Activated CD4-positive, alpha-beta T cell treated with anti-CD3 and anti-CD28 coated beads, Interleukin-10, Interleukin-2, amounts not matched to agents 100 ng/mL and 50 ng/mL, durations not matched to agents 16 hours and 8 hours (primary cell): Measurements from ENCODE around the gene CFAP74.
"Not testable (repeated sequence)": the region's sequence is repeated elsewhere in the genome, so short reads cannot be mapped to it uniquely, and the experiment has no call there.

ENCODE experiments used
- DNase-seq: peaks from one replicate; pipeline ENCODE4 v3.0.0-alpha.2; 2020

CFAP74 gene

DNA sequence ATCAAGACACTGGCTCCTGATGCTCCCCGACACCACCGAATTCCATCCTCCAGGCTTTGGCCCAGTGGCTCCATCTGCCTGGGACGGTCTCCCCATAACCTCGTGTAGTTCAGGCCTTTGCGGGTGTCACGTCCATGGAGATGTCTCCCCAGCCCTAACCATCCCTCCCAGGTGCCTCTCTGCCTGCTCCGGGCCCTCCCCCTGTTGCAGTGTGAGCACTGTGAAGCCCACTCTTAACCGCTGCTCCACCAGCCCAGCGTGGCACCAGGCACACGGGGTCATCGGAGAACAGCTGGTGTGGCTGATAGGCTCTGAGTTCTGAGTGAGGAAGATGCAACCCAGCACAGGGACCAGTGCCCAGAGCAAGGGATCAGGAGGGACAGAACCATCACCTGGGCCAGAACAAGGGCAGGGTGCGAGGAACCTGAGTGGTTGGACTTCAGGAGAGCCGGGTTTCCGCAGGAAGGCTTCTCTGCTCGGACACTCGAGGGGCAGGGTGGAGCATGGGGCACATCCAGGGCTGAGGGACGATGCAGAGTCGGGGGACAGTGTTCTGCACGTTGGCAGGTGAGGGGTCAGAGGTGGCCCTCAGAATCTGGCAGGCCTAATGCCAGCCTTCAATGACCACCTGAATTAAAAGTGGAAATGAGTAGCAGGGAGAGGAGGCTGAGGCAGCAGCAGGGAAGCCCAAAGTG, 110.1 kb downstream of the CFAP74 start:
- DNase-seq = no peak

- no peak for DNase-seq
These were observed 110.8 kb downstream of the CFAP74 start for GRCh38 chr1:1892763-1893120.

DNA sequence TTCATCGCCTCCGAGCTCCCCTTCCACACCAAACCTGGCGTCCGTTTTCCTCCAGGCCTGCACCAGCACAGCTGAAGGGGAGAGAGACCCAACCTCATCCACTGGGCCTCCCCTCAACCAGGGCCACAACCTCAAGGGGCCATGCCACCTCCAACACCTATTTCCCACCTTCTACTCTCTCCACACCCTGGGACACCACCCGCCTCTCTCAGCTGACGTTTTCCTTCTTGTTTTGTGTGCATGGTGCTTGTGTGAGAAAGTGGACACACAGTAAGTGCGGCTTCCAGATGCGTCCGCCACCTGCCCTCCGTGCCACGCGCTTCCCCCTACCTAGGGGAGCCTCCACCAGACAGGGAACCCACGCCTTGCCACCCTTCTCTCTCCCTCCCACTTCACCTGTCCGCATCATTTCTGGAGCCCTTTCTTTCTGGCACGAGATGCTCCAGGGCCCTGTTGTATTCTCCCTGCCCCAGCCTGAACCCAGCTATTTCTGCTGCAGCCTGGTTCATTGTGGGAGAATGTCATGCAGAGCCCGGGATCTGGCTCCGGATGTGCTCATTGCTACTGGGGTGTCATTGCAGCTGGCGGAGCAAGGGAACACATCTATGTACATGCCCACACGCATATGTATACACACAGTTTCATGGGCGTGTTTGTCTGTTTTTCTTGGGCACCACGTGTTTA, 111.4 kb downstream of the CFAP74 start:
- DNase-seq = no peak

DNA sequence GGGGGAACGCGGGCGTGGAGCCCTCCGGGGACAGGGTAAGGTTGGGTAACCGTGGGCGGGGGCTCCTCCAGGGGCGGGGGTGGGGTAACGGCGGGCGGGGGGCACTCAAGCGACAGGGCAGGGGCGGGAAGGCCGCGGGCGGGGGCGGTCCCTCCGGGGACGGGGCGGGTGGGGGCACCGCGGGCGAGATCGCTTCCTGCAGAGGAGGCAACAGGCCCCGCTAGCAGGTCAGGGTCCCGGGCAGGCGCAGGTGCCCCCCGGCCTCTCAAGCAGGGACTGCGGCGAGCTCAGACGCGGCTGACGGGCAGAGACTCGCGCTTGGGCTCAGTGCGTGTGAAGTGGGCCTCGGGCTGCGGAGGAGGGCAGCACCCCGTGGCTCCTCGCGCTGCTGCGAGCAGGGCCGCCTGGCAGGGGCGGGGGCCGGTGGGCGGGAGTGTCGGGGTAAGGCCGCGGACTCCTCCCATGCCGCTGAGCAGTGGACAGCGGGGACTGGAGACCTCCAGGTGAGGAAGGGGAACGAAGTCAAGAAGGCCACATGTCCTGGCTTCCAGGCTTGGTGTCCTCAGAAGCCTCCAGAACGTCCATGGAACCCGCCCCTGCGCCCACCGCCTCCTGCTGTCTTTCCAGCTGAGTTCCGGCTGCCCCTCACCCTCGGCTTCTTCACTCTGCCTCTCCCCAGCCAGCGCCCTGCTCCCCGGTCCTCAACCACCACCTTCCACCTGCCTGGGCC, 112.1 kb downstream of the CFAP74 start:
- peak; percentile 79 for DNase-seq

DNA sequence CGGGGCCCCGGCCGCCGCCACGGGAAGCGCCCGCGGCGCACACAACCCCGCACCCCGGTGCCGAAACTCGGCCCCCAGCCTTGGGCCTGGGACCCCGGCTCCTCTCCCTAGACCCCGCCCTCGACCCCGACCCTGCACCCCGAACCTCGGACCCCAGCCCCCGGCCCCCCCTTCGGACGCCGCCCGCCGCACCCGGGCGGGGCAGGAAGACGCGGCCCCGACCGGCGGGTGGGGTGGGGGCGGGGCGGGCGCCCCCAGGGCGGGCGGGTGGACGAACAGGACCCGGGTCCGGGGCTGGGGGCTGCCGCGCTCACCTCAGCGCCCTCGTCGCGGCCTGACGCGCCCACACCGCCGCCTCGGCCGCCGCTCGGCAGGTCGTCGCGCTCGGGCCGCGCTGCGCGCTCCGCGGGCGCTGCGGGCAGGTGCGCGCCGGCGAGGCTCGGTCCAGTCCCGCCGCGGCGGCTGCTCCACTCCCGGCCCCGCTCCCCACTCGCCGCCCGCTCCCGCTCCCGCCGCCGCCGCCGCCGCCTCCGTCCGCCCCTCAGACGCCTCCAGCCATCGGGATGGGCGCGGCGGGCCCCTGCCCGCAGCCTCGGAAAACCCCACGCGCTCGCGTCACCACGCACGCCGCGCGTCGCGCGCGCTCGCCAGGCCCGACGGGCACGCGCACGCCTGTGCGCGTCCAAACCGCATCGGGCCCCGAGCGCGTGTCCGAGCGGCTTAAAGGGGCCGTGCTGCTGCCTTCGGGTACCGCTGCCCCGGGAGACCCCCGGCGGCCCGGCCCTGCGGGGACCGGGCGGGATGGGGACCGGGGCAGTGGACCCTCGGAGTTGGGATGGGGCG, 112.9 kb downstream of the CFAP74 start, which contains the start of gene GNB1:
Gene GNB1 (minus strand): TSS at position 582 of the 843 bp plus-strand sequence. CDS start 65,634 bp downstream, outside the sequence.
- DNase-seq = peak; percentile 92

DNA sequence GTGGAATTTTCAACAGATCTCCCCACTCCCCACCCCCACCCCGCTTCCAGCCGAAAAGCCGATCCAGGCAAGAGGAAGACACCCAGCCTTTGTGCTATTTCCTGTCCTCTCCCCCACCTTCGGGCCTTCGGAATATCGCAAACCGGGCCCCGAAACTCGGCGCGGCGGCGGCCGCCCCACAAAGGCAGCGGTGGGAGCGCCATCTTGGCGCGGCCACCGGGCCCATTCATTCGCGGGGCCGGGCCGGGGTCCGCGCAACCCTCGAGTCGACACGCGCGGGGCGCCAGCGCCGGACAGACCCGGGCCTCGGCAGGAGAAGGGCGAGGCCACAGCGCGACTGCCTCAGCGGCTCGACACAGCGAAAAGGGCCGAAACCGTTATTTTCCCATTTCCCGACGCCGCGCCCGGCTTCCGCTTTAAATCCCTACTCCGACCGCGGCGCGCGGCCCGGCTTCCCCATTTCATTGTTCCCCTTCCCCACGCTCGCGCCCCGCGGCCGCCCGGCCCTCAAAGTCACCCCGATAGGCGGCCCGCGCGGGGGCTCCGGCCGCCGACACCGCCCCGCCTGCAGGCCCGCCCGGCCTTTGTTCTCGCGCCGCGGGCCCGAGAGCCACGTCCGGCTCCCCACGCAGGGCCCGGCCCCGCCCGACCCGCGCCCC, 113.6 kb downstream of the CFAP74 start:
- DNase-seq = peak; percentile 51

DNA sequence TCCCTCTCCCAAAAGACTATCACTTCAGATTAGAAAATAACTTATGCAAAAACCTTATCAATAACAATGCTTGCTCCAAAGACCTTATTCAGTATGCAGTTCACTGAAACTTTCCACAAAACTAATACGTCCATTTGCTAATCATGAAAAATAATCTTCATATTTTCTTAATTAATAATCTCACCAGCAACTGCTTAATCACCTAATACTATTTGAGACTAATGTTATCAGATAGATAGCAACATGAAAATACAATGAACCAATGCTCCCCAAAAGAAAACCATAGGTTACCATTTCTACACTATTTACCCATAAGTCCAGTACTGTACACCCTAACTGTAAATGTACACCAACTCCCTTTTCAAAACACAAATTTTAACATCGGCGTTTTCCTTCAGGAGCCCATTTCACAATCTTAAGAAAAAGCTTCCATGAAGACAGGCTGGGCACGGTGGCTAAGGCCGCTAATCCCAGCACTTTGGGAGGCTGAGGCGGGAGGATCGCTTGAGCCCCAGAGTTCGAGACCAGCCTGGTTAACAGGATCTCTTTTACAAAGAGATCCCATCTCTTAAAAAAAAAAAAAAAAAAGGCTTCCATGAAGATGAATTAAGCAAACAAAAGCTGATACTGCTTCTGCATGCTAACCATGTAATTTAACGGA, 114.4 kb downstream of the CFAP74 start:
- no peak for DNase-seq

GRCh38 chr1:1883890-1884289, 119.7 kb downstream of the CFAP74 start:
- DNase-seq = not testable (repeated sequence)

DNA sequence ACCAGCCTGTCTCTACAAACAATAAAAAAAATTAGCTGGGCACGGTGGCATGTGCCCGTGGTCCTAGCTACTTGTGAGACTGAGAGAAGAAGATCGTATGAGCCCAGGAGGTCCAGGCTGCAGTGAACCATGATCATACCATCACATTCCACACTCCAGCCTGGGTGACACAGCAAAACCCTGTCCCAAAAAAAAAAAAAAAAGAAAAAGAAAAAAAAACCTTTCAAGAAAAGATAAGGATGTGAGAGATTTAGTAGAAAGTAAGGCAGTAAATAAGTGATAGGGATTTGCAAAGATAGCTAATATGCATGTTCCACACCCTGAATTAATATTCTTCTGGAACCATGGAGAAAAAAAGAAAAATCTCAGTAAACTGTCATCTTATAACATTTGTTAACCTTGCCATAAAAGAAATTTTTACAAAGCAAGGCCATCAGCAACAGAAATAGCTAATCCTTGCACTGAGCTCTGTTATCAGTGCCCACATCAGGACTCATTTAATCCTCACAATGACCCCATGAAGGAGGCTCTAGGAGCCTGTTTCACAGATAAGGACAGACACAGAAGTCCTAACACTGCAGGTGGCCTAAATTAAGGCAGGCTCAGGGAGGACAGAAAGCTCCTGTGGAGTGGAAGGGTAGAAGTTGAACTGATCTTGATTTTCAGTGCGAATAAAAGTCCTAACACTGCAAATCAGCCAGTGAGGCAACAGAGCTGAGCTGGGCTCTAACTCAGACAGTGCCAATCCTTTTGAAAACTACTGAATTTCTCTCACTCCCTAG, 120.3 kb downstream of the CFAP74 start:
- no peak for DNase-seq

DNA sequence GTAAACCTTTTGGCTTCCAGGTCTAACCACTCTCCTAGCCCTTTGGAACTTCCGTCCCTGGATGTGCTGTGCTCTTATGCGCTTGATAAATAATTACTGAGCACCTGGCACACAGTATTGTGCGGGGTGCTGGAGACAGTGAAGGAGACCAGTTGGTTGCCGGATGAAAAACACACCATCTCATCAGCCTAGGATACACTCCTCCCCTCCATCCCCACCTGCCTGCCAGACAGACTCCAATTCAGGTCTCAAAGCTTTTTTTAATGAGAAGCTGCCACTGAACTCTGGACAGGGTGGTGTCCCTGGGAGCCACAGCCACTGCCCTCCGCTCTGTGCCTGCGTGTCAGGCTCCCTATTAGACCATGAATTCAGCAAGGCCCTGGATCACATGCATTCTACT, 121.9 kb downstream of the CFAP74 start:
- DNase-seq = no peak

DNA sequence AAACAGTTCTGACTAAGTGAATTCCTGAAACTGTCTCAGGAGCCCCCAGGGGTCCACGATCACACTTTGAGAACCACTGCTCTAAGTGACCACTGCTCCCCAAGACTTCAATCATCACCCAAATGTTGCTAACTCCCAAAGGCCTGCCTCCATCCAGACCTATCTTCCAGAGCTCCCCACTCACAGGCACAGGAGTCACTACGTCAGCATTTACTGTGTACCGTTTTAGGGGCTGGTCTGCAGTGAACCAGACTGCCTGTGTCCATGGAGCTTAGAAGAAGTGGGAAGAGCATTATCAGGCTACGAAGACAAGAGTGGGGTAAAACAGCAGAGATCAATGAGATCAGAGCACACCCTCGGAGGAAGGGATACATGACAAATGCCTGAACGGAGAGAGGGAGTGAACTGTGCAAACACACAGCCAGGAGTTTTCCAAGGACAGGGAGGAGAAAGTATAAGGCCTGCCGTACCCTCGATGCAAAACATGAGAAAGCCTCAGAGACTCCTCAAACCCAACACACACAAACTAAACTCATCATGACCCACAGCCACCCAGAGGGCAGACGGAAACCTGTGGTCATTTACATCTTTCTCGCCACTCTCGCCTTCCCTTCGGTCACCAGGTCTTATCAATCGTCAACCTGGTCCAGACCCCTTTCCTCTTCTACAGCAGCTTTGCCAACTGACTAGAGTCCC, 122.8 kb downstream of the CFAP74 start:
- no peak for DNase-seq

- no peak for DNase-seq
These were observed 123.6 kb downstream of the CFAP74 start for GRCh38 chr1:1879942-1880341.

DNA sequence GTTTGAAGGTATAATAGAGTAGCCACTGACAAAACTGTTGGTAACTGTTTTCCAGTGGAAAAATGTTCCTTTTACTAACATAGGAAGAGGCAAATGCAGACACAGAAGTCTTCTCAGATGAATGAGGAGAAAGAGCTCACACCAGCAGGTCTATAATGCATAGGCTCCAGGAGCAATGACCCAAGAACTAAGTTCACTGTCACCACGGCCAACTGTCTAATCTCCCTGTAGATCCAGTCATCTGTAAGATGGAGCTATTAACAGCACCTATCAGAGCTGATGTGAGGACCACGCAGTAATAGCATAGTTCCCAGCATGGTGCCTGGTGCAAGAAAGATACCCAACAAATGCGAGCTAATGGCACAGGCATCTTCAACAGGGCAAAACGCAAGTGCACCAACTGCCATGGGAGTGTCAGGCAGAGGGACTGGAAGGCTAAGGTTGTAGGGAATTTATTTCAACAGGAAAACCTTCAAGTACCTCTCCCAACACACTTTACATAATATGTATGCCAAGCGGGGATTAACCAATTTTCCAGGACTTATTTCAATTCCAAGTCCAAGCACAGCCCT, 125.6 kb downstream of the CFAP74 start:
- DNase-seq = no peak

DNA sequence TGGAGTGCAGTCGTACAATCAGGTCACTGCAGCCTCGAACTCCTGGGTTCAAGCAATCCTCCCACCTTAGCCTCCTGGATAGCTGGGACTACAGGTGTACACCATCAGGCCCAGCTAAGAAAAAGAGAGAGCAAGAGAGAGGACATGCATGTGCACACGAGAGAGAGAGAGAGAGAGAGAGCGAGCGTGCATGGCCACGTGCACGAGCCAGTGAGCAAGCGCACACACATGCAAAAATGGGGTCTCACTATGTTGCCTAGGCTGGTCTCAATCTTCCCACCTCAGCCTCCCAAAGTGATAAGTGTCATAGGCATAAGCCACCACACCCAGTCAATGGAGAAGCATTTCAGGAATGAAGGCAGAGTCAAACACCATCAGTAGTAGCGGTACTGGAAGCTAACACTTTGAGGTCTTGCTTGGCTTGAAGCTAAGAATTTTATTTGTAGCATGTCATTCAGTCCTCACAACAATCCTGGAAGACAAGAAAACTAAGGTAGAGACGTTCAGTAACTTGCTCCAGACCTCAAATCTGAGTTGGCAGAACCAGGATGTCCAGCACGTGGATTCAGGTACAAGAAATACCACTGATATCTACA, 127.2 kb downstream of the CFAP74 start:
- DNase-seq = no peak

DNA sequence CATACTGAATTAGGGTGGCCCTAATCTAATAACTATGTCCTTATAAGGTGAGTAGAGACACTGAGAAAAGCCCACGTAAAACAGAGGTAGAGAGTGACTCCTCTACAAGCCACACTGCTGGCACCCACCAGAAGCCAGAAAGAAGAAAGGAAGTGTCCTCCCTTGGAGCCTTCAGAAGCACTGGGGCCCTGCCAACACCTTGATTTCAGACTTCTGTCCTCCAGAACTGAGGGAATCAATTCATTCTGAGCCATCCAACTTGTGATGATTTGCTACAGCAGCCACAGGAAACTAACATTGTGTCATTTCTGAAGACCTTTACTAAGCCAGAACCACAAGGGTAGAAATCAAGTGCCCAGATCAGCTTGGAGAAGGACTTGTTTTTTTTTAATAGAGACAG, 127.7 kb downstream of the CFAP74 start:
- DNase-seq = peak; percentile 82

- DNase-seq = no peak
These were observed 128.7 kb downstream of the CFAP74 start for GRCh38 chr1:1874901-1875300.

- DNase-seq = no peak
These were observed 130.4 kb downstream of the CFAP74 start for GRCh38 chr1:1873186-1873585.

DNA sequence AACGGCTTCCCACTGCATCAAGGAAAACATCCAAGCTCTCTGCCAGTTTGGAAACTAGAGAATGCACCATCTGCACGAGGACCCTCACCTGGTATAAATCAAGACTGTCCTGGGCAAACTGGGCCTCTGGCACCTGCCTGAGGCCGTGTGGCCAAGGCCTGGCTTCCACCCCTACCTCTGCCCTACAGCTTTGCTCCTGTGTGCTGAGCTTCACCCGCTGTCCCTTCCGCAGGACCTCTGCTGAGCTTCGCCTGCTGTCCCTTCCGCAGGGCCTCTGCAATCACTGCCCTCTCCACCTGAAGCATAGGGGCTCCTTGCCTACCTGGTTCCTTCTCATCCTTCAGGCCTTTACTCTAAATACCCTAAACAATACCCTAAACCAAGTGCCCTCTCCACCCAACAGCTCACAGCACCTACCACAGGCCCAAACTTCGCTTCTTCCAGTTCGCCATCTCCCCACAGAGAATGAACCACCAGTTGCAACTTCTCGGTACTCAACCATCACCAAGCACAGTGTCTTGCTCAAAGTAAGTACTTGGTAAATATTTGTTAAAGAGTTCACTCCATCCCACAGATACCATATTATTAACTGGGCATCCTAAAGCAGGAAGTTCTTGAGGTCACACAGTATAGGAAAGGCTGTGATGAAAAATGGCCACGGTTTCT, 131.1 kb downstream of the CFAP74 start:
- DNase-seq = no peak
